Measurements from ENCODE around the gene LRRC27. TPM values are rescaled to one million over a fixed set of nuclear protein-coding genes. Genes with fewer than 3 reads are reported as not detected.

Gene LRRC27
- total and polyA plus RNA-seq, 5 donors from 2014 or later, result 0.67 to 3.3 (median 2.5) TPM

- Mint-ChIP-seq H3K27ac (no peak overlapping the region), H3K36me3 (peaks cover 5% of the 10 kb centered on the region), H3K27me3 (no peaks in the 10 kb centered on the region), H3K4me3 (no peak overlapping the region), H3K4me1 (peaks cover 0 to 14% (median 3%) of the 10 kb centered on the region in 4 donors), H3K9me3 (peaks cover 0 to 2% (median 0%) of the 10 kb centered on the region in 7 donors)
- H3K9me3 ChIP-seq (ENCODE audit: control insufficient read depth in 2 of 2, low read length in 2 of 2), result no peaks in the 10 kb centered on the region
- ATAC-seq (ENCODE audit: low read depth in 2 of 2), result no peak
- no peak overlapping the region for H3K27ac ChIP-seq (ENCODE audit: insufficient read depth, low read length, poor library complexity, severe bottlenecking)
- H3K27me3 ChIP-seq (ENCODE audit: control insufficient read depth, insufficient read depth, low read length), result no peaks in the 10 kb centered on the region
- H3K36me3 ChIP-seq (ENCODE audit: control insufficient read depth, insufficient read depth, low read length), result no peaks in the 10 kb centered on the region
- no peak overlapping the region for H3K4me3 ChIP-seq (ENCODE audit: low read depth, low read length)
- DNase-seq, result no peak
- peaks cover 8% of the 10 kb centered on the region for H3K4me1 ChIP-seq (ENCODE audit: control insufficient read depth, insufficient read depth, low read length, poor library complexity, severe bottlenecking)
Observed at GRCh38 chr10:132402781-132403241, 70.8 kb downstream of the LRRC27 start.

- no peaks in the 10 kb centered on the region for H3K36me3 ChIP-seq (ENCODE audit: control insufficient read depth, insufficient read depth, low read length)
- peaks cover 5% of the 10 kb centered on the region for H3K36me3 Mint-ChIP-seq
- no peak overlapping the region for H3K27ac Mint-ChIP-seq
- H3K4me1 Mint-ChIP-seq, result peaks cover 0 to 10% (median 0%) of the 10 kb centered on the region in 4 donors
- ATAC-seq (ENCODE audit: low read depth in 2 of 2), result no peak
- no peak overlapping the region for H3K4me3 ChIP-seq (ENCODE audit: low read depth, low read length)
- H3K4me3 Mint-ChIP-seq, result no peak overlapping the region
- H3K9me3 Mint-ChIP-seq, result peaks cover 0 to 2% (median 0%) of the 10 kb centered on the region in 7 donors
- no peaks in the 10 kb centered on the region for H3K27me3 Mint-ChIP-seq
- H3K27me3 ChIP-seq (ENCODE audit: control insufficient read depth, insufficient read depth, low read length), result no peaks in the 10 kb centered on the region
- no peaks in the 10 kb centered on the region for H3K9me3 ChIP-seq (ENCODE audit: control insufficient read depth in 2 of 2, low read length in 2 of 2)
- H3K27ac ChIP-seq (ENCODE audit: insufficient read depth, low read length, poor library complexity, severe bottlenecking), result no peak overlapping the region
- H3K4me1 ChIP-seq (ENCODE audit: control insufficient read depth, insufficient read depth, low read length, poor library complexity, severe bottlenecking), result no peaks in the 10 kb centered on the region
- DNase-seq, result no peak
Observed at GRCh38 chr10:132403511-132404168, 71.6 kb downstream of the LRRC27 start.

DNA sequence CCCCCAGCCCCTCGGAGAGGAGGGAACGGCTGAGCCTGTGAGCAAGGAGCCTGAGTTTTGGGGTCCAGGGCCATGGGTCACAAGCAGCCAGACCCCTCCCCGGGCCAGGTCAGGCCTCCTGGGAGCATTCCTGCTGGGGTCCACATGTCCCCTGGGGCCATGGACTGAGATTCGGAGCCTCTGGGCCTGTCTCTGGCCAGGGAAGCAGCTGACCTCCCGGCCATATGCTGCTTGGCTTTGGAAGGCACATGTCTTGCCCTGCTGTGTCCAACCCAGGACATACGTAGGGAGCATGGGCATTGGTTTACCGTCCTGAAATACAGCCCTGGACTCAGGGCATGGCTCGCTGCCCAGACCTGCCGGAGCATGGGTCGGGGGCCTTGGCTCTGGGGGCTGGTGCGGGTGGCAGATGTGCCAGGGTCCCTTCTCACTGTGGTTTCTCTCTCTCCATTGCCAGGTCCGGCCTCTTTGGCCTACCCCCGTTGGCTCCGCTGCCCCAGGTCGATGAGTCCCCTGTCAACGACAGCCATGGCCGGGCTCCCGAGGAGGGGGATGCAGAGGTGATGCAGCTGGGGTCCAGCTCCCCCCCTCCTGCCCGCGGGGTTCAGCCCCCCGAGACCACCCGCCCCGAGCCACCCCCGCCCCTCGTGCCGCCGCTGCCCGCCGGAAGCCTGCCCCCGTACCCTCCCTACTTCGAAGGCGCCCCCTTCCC is 72.3 kb downstream of the LRRC27 start:
- Mint-ChIP-seq H3K9me3 (peaks cover 0 to 2% (median 0%) of the 10 kb centered on the region in 7 donors), H3K4me1 (peaks cover 0 to 10% (median 0%) of the 10 kb centered on the region in 4 donors), H3K36me3 (peaks cover 5% of the 10 kb centered on the region), H3K27ac (no peak overlapping the region), H3K27me3 (no peaks in the 10 kb centered on the region), H3K4me3 (no peak overlapping the region)
- Histone ChIP-seq H3K27me3 (ENCODE audit: control insufficient read depth, insufficient read depth, low read length) (no peaks in the 10 kb centered on the region), H3K9me3 (ENCODE audit: control insufficient read depth in 2 of 2, low read length in 2 of 2) (no peaks in the 10 kb centered on the region), H3K4me1 (ENCODE audit: control insufficient read depth, insufficient read depth, low read length, poor library complexity, severe bottlenecking) (no peaks in the 10 kb centered on the region), H3K4me3 (ENCODE audit: low read depth, low read length) (no peak overlapping the region), H3K27ac (ENCODE audit: insufficient read depth, low read length, poor library complexity, severe bottlenecking) (no peak overlapping the region), H3K36me3 (ENCODE audit: control insufficient read depth, insufficient read depth, low read length) (no peaks in the 10 kb centered on the region)
- no peak for ATAC-seq (ENCODE audit: low read depth in 2 of 2)
- no peak for DNase-seq

- no peak overlapping the region for H3K27ac ChIP-seq (ENCODE audit: insufficient read depth, low read length, poor library complexity, severe bottlenecking)
- H3K4me3 Mint-ChIP-seq, result no peak overlapping the region
Observed at GRCh38 chr10:132404911-132405462, 73.0 kb downstream of the LRRC27 start.

GRCh38 chr10:132405463-132405991 is 73.5 kb downstream of the LRRC27 start:
- ATAC-seq (ENCODE audit: low read depth in 2 of 2), result no peak
- Histone ChIP-seq H3K36me3 (ENCODE audit: control insufficient read depth, insufficient read depth, low read length) (no peaks in the 10 kb centered on the region), H3K4me3 (ENCODE audit: low read depth, low read length) (no peak overlapping the region), H3K4me1 (ENCODE audit: control insufficient read depth, insufficient read depth, low read length, poor library complexity, severe bottlenecking) (no peaks in the 10 kb centered on the region), H3K27ac (ENCODE audit: insufficient read depth, low read length, poor library complexity, severe bottlenecking) (no peak overlapping the region), H3K27me3 (ENCODE audit: control insufficient read depth, insufficient read depth, low read length) (no peaks in the 10 kb centered on the region), H3K9me3 (ENCODE audit: control insufficient read depth in 2 of 2, low read length in 2 of 2) (no peaks in the 10 kb centered on the region)
- Mint-ChIP-seq H3K4me3 (no peak overlapping the region), H3K27ac (no peak overlapping the region), H3K9me3 (peaks cover 0 to 2% (median 0%) of the 10 kb centered on the region in 7 donors), H3K4me1 (peaks cover 0 to 7% (median 0%) of the 10 kb centered on the region in 4 donors), H3K36me3 (peaks cover 5% of the 10 kb centered on the region), H3K27me3 (no peaks in the 10 kb centered on the region)
- no peak for DNase-seq

More at GRCh38 chr10:132404911-132405462, 73.0 kb downstream of the LRRC27 start:
- no peaks in the 10 kb centered on the region for H3K27me3 Mint-ChIP-seq
- H3K27me3 ChIP-seq (ENCODE audit: control insufficient read depth, insufficient read depth, low read length), result no peaks in the 10 kb centered on the region
- H3K4me1 Mint-ChIP-seq, result peaks cover 0 to 9% (median 0%) of the 10 kb centered on the region in 4 donors
- H3K9me3 ChIP-seq (ENCODE audit: control insufficient read depth in 2 of 2, low read length in 2 of 2), result no peaks in the 10 kb centered on the region
- no peak overlapping the region for H3K4me3 ChIP-seq (ENCODE audit: low read depth, low read length)
- H3K36me3 Mint-ChIP-seq, result peaks cover 5% of the 10 kb centered on the region
- no peak for ATAC-seq (ENCODE audit: low read depth in 2 of 2)
- DNase-seq, result no peak
- H3K9me3 Mint-ChIP-seq, result peaks cover 0 to 2% (median 0%) of the 10 kb centered on the region in 7 donors
- no peaks in the 10 kb centered on the region for H3K36me3 ChIP-seq (ENCODE audit: control insufficient read depth, insufficient read depth, low read length)
- no peak overlapping the region for H3K27ac Mint-ChIP-seq
- no peaks in the 10 kb centered on the region for H3K4me1 ChIP-seq (ENCODE audit: control insufficient read depth, insufficient read depth, low read length, poor library complexity, severe bottlenecking)

DNA sequence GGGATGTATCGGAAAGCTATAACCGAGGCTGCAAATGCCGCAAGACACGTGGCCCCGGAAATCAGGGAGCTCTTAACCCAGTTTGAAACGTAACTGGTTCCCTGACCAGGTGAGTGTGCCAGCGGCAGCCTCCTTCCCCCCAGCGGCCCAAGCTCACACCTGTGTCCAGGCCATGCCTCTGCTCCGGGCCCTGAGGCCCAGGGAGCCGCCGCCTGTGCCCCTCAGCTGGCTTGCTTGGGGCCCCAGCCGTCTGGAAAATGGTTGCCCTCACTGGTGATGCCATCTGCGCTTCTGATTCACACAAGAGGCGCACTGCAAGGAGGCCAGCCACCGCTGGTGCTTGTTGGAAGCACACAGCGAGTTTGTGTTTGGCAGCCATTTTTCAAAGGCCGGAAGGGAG is 74.2 kb downstream of the LRRC27 start:
- Histone ChIP-seq H3K36me3 (ENCODE audit: control insufficient read depth, insufficient read depth, low read length) (no peaks in the 10 kb centered on the region), H3K4me3 (ENCODE audit: low read depth, low read length) (no peak overlapping the region), H3K9me3 (ENCODE audit: control insufficient read depth in 2 of 2, low read length in 2 of 2) (no peaks in the 10 kb centered on the region), H3K27ac (ENCODE audit: insufficient read depth, low read length, poor library complexity, severe bottlenecking) (no peak overlapping the region), H3K4me1 (ENCODE audit: control insufficient read depth, insufficient read depth, low read length, poor library complexity, severe bottlenecking) (no peaks in the 10 kb centered on the region), H3K27me3 (ENCODE audit: control insufficient read depth, insufficient read depth, low read length) (no peaks in the 10 kb centered on the region)
- no peak overlapping the region for H3K4me3 Mint-ChIP-seq
- H3K27ac Mint-ChIP-seq, result no peak overlapping the region
- ATAC-seq (ENCODE audit: low read depth in 2 of 2) (no peak), DNase-seq (no peak)
- H3K9me3 Mint-ChIP-seq, result peaks cover 0 to 2% (median 0%) of the 10 kb centered on the region in 7 donors
- peaks cover 5% of the 10 kb centered on the region for H3K36me3 Mint-ChIP-seq
- H3K27me3 Mint-ChIP-seq, result no peaks in the 10 kb centered on the region
- peaks cover 0 to 6% (median 0%) of the 10 kb centered on the region in 4 donors for H3K4me1 Mint-ChIP-seq

GRCh38 chr10:132406750-132407149 is 74.8 kb downstream of the LRRC27 start:
- H3K4me3 ChIP-seq (ENCODE audit: low read depth, low read length), result no peak overlapping the region
- no peak overlapping the region for H3K27ac Mint-ChIP-seq
- H3K36me3 ChIP-seq (ENCODE audit: control insufficient read depth, insufficient read depth, low read length), result no peaks in the 10 kb centered on the region
- no peak overlapping the region for H3K27ac ChIP-seq (ENCODE audit: insufficient read depth, low read length, poor library complexity, severe bottlenecking)
- ATAC-seq (ENCODE audit: low read depth in 2 of 2), result no peak
- no peaks in the 10 kb centered on the region for H3K27me3 Mint-ChIP-seq
- no peaks in the 10 kb centered on the region for H3K9me3 ChIP-seq (ENCODE audit: control insufficient read depth in 2 of 2, low read length in 2 of 2)
- H3K4me1 Mint-ChIP-seq, result peaks cover 0 to 6% (median 0%) of the 10 kb centered on the region in 4 donors
- peaks cover 5% of the 10 kb centered on the region for H3K36me3 Mint-ChIP-seq
- no peaks in the 10 kb centered on the region for H3K4me1 ChIP-seq (ENCODE audit: control insufficient read depth, insufficient read depth, low read length, poor library complexity, severe bottlenecking)
- H3K4me3 Mint-ChIP-seq, result no peak overlapping the region
- peaks cover 0 to 2% (median 0%) of the 10 kb centered on the region in 7 donors for H3K9me3 Mint-ChIP-seq
- no peaks in the 10 kb centered on the region for H3K27me3 ChIP-seq (ENCODE audit: control insufficient read depth, insufficient read depth, low read length)
- DNase-seq, result no peak
